ENCODE results near the gene RLF. TPM values are rescaled to one million over a fixed set of nuclear protein-coding genes. Genes with fewer than 3 reads are reported as not detected.

RLF gene
- total and polyA plus RNA-seq, 4 donors: 1.7 to 13.4 (median 6.3) TPM

- no peaks in the 10 kb centered on the region for H3K27me3 ChIP-seq (ENCODE audit: control insufficient read depth in 4 of 4, insufficient read depth in 4 of 4, low read length in 3 of 4)
- H3K36me3 ChIP-seq (ENCODE audit: control insufficient read depth in 4 of 4, insufficient read depth in 3 of 4, low read depth in 1 of 4, low read length in 3 of 4): no peaks in the 10 kb centered on the region
- TF ChIP-seq FOXA1 (IDR thresholded peaks at IDR 0.05): no peak
- TF ChIP-seq HNF4G (IDR thresholded peaks at IDR 0.05): no peak
- no peak for TF ChIP-seq YY1 (IDR thresholded peaks at IDR 0.05)
- TF ChIP-seq RXRA (IDR thresholded peaks at IDR 0.05): no peak
- TF ChIP-seq REST (IDR thresholded peaks at IDR 0.05): no peak
- TF ChIP-seq TAF1 (conservative IDR thresholded peaks at IDR 0.05): no peak
- no peak for TF ChIP-seq GABPA (IDR thresholded peaks at IDR 0.05 in 1 of 2, conservative IDR thresholded peaks at IDR 0.05 in 1 of 2)
- no peak for TF ChIP-seq RAD21 (IDR thresholded peaks at IDR 0.05)
- no peak for TF ChIP-seq MAX (IDR thresholded peaks at IDR 0.05)
- no peak for TF ChIP-seq NR2F2 (IDR thresholded peaks at IDR 0.05)
- TF ChIP-seq SP1 (IDR thresholded peaks at IDR 0.05): no peak
- TF ChIP-seq HNF4A (conservative IDR thresholded peaks at IDR 0.05): no peak
- no peak for TF ChIP-seq CTCF (IDR thresholded peaks at IDR 0.05; ENCODE audit: low read depth, low read length, missing input control)
- no peak for TF ChIP-seq ZBTB33 (IDR thresholded peaks at IDR 0.05)
- TF ChIP-seq JUND (IDR thresholded peaks at IDR 0.05): no peak
- H3K9ac ChIP-seq (ENCODE audit: low read depth in 1 of 2, low read length in 2 of 2): no peak overlapping the region
- H3K9me3 ChIP-seq (ENCODE audit: control insufficient read depth in 4 of 4, low read length in 3 of 4): no peaks in the 10 kb centered on the region
- H3K4me3 ChIP-seq (ENCODE audit: low read depth in 1 of 3, low read length in 3 of 3): no peak overlapping the region
- H3K4me1 ChIP-seq (ENCODE audit: control insufficient read depth in 4 of 4, insufficient read depth in 4 of 4, low read length in 3 of 4): no peaks in the 10 kb centered on the region
- DNase-seq (ENCODE audit: low spot score): no peak
- no peak overlapping the region for H3K27ac ChIP-seq (ENCODE audit: low read depth in 1 of 2, low read length in 2 of 2)
Observed at GRCh38 chr1:40122855-40123254, 38.3 kb upstream of the RLF start.

GRCh38 chr1:40130892-40131291 lies 30.3 kb upstream of the RLF start:
- no peak for DNase-seq (ENCODE audit: low spot score)
- H3K27me3 ChIP-seq (ENCODE audit: control insufficient read depth in 4 of 4, insufficient read depth in 4 of 4, low read length in 3 of 4): peaks cover 0 to 2% (median 0%) of the 10 kb centered on the region in 4 donors
- 57% methylated on average over 2 of the region's 2 CpGs for WGBS
- no peak overlapping the region for H3K27ac ChIP-seq (ENCODE audit: low read depth in 1 of 2, low read length in 2 of 2)
- no peak overlapping the region for H3K9ac ChIP-seq (ENCODE audit: low read depth in 1 of 2, low read length in 2 of 2)
- H3K36me3 ChIP-seq (ENCODE audit: control insufficient read depth in 4 of 4, insufficient read depth in 3 of 4, low read depth in 1 of 4, low read length in 3 of 4): no peaks in the 10 kb centered on the region
- H3K9me3 ChIP-seq (ENCODE audit: control insufficient read depth in 4 of 4, low read length in 3 of 4): peaks cover 0 to 1% (median 0%) of the 10 kb centered on the region in 4 donors
- peaks cover 0 to 2% (median 0%) of the 10 kb centered on the region in 4 donors for H3K4me1 ChIP-seq (ENCODE audit: control insufficient read depth in 4 of 4, insufficient read depth in 4 of 4, low read length in 3 of 4)
- no peak overlapping the region for H3K4me3 ChIP-seq (ENCODE audit: low read depth in 1 of 3, low read length in 3 of 3)
- TF ChIP-seq SP1 (IDR thresholded peaks at IDR 0.05) (no peak), NR2F2 (IDR thresholded peaks at IDR 0.05) (no peak), MAX (IDR thresholded peaks at IDR 0.05) (no peak), TAF1 (conservative IDR thresholded peaks at IDR 0.05) (no peak), HNF4G (IDR thresholded peaks at IDR 0.05) (no peak), CTCF (IDR thresholded peaks at IDR 0.05; ENCODE audit: low read depth, low read length, missing input control) (no peak), EGR1 (IDR thresholded peaks at IDR 0.05; ENCODE audit: low read depth in 2 of 2) (no peak), GABPA (IDR thresholded peaks at IDR 0.05 in 1 of 2, conservative IDR thresholded peaks at IDR 0.05 in 1 of 2) (no peak), FOXA2 (IDR thresholded peaks at IDR 0.05) (no peak), YY1 (IDR thresholded peaks at IDR 0.05) (no peak), HNF4A (conservative IDR thresholded peaks at IDR 0.05) (no peak), FOXA1 (IDR thresholded peaks at IDR 0.05) (no peak), RAD21 (IDR thresholded peaks at IDR 0.05) (no peak), JUND (IDR thresholded peaks at IDR 0.05) (no peak), RXRA (IDR thresholded peaks at IDR 0.05) (no peak), ATF3 (IDR thresholded peaks at IDR 0.05) (no peak), ZBTB33 (IDR thresholded peaks at IDR 0.05) (no peak)

Measured in liver (tissue), 9 donors.